Measurements from ENCODE around the gene ARHGAP20. TPM values are rescaled to one million over a fixed set of nuclear protein-coding genes. Genes with fewer than 3 reads are reported as not detected.
A peak's percentile ranks its signal among the peaks of the same experiment; 100 is the strongest.

ARHGAP20 gene
- polyA plus RNA-seq: 1 to 10 TPM in 2 of 4 donors, under 1 TPM in 1, not detected in 1; 0.54 to 1.1 (median 1.0) TPM
- long read RNA-seq, donor 1: 0 reads
- long read RNA-seq, donor 2: 0 reads
- long read RNA-seq, donor 3: 0 reads
- long read RNA-seq, donor 4: 0 reads
- long read RNA-seq, donor 5: 0 reads
- long read RNA-seq, donor 6: 0 reads
- long read RNA-seq, donor 7: 0 reads
- long read RNA-seq, donor 8: 0 reads
- long read RNA-seq, donor 9: 0 reads
- long read RNA-seq, donor 10: 0 reads

DNA sequence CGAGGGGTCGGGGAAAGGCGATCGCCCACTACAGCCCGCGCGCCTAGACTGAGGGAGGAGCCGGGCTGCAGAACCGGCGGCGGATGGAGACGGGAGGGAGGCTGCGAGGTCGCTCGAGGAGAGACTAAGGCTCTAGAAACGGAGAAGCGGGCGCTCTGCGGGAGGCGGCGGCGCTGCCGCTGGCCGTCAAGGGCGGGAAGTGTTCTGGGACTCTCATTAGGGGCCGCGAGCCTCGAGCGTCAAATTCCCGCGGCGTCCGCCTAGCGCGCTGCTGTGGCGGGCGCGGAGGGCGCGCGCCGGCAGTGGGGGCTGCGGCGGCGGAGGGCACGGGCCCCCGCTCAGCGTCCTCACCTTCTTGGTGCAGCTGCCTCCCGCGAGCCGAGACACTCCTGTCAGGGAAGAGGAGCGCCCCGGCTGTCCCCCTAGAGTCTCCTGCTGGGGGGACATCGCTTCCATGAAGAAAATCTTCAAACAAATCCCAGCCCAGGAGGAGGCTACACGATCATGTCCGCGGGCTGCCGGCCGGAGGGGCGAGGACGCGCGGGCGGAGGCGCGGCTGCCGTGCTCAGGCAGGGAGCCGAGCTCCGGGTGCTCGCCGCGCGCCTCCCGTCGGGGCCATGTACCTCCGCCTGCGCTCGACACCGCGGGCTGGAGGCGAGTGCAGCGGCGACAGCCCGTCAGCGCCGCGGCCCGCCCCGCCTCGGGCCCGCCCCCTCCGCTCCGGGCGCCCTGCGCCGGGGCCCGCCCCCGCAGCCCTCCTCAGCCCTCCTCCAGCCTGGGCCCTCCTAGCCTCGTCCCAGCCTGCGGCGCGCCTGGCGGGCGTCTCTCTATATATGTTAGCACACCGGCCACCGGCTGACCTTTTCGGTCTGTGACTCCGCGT lies at the start of gene ARHGAP20:
Gene ARHGAP20 (minus strand): TSS at position 662 of the 883 bp plus-strand sequence. CDS start 206 bp downstream, at position 456.
- DNase-seq (peak; percentile 9 to 76), FAIRE-seq (no peak)
- Histone ChIP-seq H3K9me3 (ENCODE audit: control insufficient read depth in 2 of 2, insufficient read depth in 1 of 2, low read depth in 1 of 2, low read length in 1 of 2) (no peaks in the 10 kb centered on the region), H3K4me3 (ENCODE audit: low read depth in 1 of 3, low read length in 3 of 3) (peak within 1 kb of the TSS; percentile 34 to 55 (median 41)), H3K27me3 (ENCODE audit: control insufficient read depth in 3 of 3, insufficient read depth in 3 of 3, low read length in 3 of 3) (peaks cover 0 to 39% (median 12%) of the 10 kb centered on the region in 3 donors), H3K4me1 (ENCODE audit: control insufficient read depth in 3 of 3, insufficient read depth in 2 of 3, low read depth in 1 of 3, low read length in 2 of 3) (peaks cover 0 to 10% (median 5%) of the 10 kb centered on the region in 3 donors), H3K27ac (ENCODE audit: low read depth in 1 of 3, low read length in 2 of 3) (peak within 1 kb of the TSS in 2 of 3 donors; percentile 24 to 64), H3K36me3 (ENCODE audit: control insufficient read depth in 3 of 3, insufficient read depth in 2 of 3, low read depth in 1 of 3, low read length in 3 of 3) (no peaks in the 10 kb centered on the region)
- 0 to 1% (median 0%) methylated on average over 70 to 109 of the region's 109 CpGs for WGBS, 3 donors

DNA sequence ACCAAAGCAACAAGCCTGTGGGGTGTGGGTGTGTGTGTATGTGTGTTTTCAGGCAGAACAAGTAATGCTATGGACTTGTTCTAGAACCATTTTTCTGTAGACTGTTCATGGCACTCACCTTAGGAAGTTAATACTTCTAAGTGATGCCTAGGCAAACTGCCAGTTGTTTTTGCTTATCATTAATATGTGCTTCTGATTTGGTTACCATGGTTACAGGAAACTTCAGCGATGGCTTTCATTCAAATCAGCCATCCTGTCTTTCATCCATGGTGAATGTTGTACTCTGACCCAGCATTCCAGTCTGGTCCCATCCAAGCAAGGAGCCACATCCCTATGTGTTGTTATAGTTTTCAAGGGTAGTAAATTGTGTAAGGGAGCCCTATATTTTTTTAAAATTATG lies 49.8 kb upstream of the ARHGAP20 start:
- H3K27ac ChIP-seq (ENCODE audit: low read depth in 1 of 3, low read length in 2 of 3): no peak overlapping the region

DNA sequence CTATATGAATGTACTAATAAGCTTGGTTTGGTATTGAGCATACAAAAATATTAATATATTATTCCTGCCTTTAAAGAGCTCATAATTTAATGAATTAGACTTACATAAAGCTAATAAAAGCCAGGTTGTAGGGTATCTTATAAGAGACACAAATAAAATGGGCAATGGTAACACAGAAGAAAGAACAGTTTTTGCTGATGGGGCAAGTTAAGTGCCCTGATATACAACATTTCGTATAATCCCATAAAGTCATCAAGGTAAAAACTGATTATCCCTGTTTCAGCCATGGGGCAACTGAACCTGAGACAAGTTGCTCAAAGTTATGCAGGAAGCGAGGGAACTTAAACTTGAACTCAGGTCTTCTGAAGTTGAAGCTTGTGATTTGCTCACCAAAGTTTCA lies 48.9 kb upstream of the ARHGAP20 start:
- Histone ChIP-seq H3K27me3 (ENCODE audit: control insufficient read depth in 3 of 3, insufficient read depth in 3 of 3, low read length in 3 of 3) (no peaks in the 10 kb centered on the region), H3K27ac (ENCODE audit: low read depth in 1 of 3, low read length in 2 of 3) (no peak overlapping the region), H3K36me3 (ENCODE audit: control insufficient read depth in 3 of 3, insufficient read depth in 2 of 3, low read depth in 1 of 3, low read length in 3 of 3) (no peaks in the 10 kb centered on the region), H3K4me3 (ENCODE audit: low read depth in 1 of 3, low read length in 3 of 3) (no peak overlapping the region), H3K9me3 (ENCODE audit: control insufficient read depth in 2 of 2, insufficient read depth in 1 of 2, low read depth in 1 of 2, low read length in 1 of 2) (no peaks in the 10 kb centered on the region), H3K4me1 (ENCODE audit: control insufficient read depth in 3 of 3, insufficient read depth in 2 of 3, low read depth in 1 of 3, low read length in 2 of 3) (peaks cover 0 to 3% (median 0%) of the 10 kb centered on the region in 3 donors)
- FAIRE-seq (no peak), DNase-seq (no peak)
- 83 to 92% (median 85%) methylated on average over 2 of the region's 2 CpGs for WGBS, 3 donors

More for the DNA sequence above, 49.8 kb upstream of the ARHGAP20 start:
- Histone ChIP-seq H3K4me3 (ENCODE audit: low read depth in 1 of 3, low read length in 3 of 3) (no peak overlapping the region), H3K27me3 (ENCODE audit: control insufficient read depth in 3 of 3, insufficient read depth in 3 of 3, low read length in 3 of 3) (no peaks in the 10 kb centered on the region), H3K4me1 (ENCODE audit: control insufficient read depth in 3 of 3, insufficient read depth in 2 of 3, low read depth in 1 of 3, low read length in 2 of 3) (peaks cover 0 to 3% (median 0%) of the 10 kb centered on the region in 3 donors), H3K9me3 (ENCODE audit: control insufficient read depth in 2 of 2, insufficient read depth in 1 of 2, low read depth in 1 of 2, low read length in 1 of 2) (no peaks in the 10 kb centered on the region), H3K36me3 (ENCODE audit: control insufficient read depth in 3 of 3, insufficient read depth in 2 of 3, low read depth in 1 of 3, low read length in 3 of 3) (no peaks in the 10 kb centered on the region)
- no peak for DNase-seq
- FAIRE-seq: no peak
- WGBS, 3 donors: 14 to 46% (median 37%) methylated on average over 1 of the region's 1 CpG

DNA sequence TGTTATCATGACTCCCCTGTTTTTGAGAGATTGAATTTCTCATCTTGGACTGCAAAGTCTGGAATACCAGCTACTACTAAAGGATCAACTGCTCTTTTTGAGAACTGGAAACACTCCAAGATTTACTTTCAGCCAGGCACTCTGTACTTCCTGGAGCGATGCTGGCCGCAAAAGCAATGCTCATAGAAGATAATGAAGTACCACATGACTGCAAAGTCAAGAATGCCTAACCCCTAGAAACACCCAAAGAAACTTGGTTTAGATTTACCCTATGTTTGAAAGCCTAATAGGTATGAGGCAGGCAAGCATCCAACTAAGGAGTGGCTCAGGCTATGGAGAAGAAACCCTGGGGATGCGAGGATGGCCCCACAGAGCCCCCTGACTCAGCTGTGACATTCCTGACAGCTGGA lies 47.7 kb upstream of the ARHGAP20 start:
- H3K9me3 ChIP-seq (ENCODE audit: control insufficient read depth in 2 of 2, insufficient read depth in 1 of 2, low read depth in 1 of 2, low read length in 1 of 2): no peaks in the 10 kb centered on the region
- H3K4me3 ChIP-seq (ENCODE audit: low read depth in 1 of 3, low read length in 3 of 3): no peak overlapping the region
- H3K4me1 ChIP-seq (ENCODE audit: control insufficient read depth in 3 of 3, insufficient read depth in 2 of 3, low read depth in 1 of 3, low read length in 2 of 3): peaks cover 0 to 3% (median 0%) of the 10 kb centered on the region in 3 donors
- H3K27ac ChIP-seq (ENCODE audit: low read depth in 1 of 3, low read length in 2 of 3): no peak overlapping the region
- H3K36me3 ChIP-seq (ENCODE audit: control insufficient read depth in 3 of 3, insufficient read depth in 2 of 3, low read depth in 1 of 3, low read length in 3 of 3): no peaks in the 10 kb centered on the region
- WGBS, 3 donors: 15 to 24% (median 15%) methylated on average over 3 of the region's 3 CpGs
- no peak for FAIRE-seq
- no peaks in the 10 kb centered on the region for H3K27me3 ChIP-seq (ENCODE audit: control insufficient read depth in 3 of 3, insufficient read depth in 3 of 3, low read length in 3 of 3)
- peak in 1 of 2 donors; percentile 33 for DNase-seq

GRCh38 chr11:110757962-110758755 lies 45.9 kb upstream of the ARHGAP20 start:
- no peak for FAIRE-seq
- Histone ChIP-seq H3K27me3 (ENCODE audit: control insufficient read depth in 3 of 3, insufficient read depth in 3 of 3, low read length in 3 of 3) (no peaks in the 10 kb centered on the region), H3K4me1 (ENCODE audit: control insufficient read depth in 3 of 3, insufficient read depth in 2 of 3, low read depth in 1 of 3, low read length in 2 of 3) (peaks cover 0 to 3% (median 0%) of the 10 kb centered on the region in 3 donors), H3K4me3 (ENCODE audit: low read depth in 1 of 3, low read length in 3 of 3) (no peak overlapping the region), H3K9me3 (ENCODE audit: control insufficient read depth in 2 of 2, insufficient read depth in 1 of 2, low read depth in 1 of 2, low read length in 1 of 2) (no peaks in the 10 kb centered on the region), H3K27ac (ENCODE audit: low read depth in 1 of 3, low read length in 2 of 3) (no peak overlapping the region), H3K36me3 (ENCODE audit: control insufficient read depth in 3 of 3, insufficient read depth in 2 of 3, low read depth in 1 of 3, low read length in 3 of 3) (no peaks in the 10 kb centered on the region)
- 66 to 73% (median 69%) methylated on average over 2 of the region's 2 CpGs for WGBS, 3 donors
- DNase-seq: no peak

GRCh38 chr11:110757066-110757465 lies 44.8 kb upstream of the ARHGAP20 start:
- no peak overlapping the region for H3K4me3 ChIP-seq (ENCODE audit: low read depth in 1 of 3, low read length in 3 of 3)
- H3K9me3 ChIP-seq (ENCODE audit: control insufficient read depth in 2 of 2, insufficient read depth in 1 of 2, low read depth in 1 of 2, low read length in 1 of 2): no peaks in the 10 kb centered on the region
- H3K27me3 ChIP-seq (ENCODE audit: control insufficient read depth in 3 of 3, insufficient read depth in 3 of 3, low read length in 3 of 3): no peaks in the 10 kb centered on the region
- no peaks in the 10 kb centered on the region for H3K36me3 ChIP-seq (ENCODE audit: control insufficient read depth in 3 of 3, insufficient read depth in 2 of 3, low read depth in 1 of 3, low read length in 3 of 3)
- FAIRE-seq (no peak), DNase-seq (no peak)
- H3K27ac ChIP-seq (ENCODE audit: low read depth in 1 of 3, low read length in 2 of 3): no peak overlapping the region
- WGBS, 3 donors: 79 to 82% (median 80%) methylated on average over 5 of the region's 5 CpGs
- peaks cover 0 to 3% (median 0%) of the 10 kb centered on the region in 3 donors for H3K4me1 ChIP-seq (ENCODE audit: control insufficient read depth in 3 of 3, insufficient read depth in 2 of 3, low read depth in 1 of 3, low read length in 2 of 3)

DNA sequence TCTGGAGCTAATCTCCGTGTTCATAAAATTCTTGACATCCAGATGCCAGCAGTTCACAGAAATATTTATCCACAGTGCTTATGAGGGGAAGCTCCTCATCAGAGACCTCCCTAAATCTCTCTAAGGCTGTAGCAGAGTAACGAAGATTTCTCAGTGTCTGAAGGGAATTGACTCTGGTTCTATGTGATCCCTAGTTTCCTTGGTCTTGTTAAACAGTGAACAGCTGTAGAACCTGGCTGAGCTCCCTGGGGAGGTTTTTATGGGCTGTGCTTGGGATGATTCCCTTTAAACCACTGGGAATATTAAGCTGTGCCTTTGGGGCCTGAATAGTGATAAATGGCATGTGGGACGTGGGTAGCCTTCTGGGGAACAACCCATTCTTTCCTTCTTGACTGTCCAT lies 43.7 kb upstream of the ARHGAP20 start:
- 51 to 66% (median 59%) methylated on average over 3 of the region's 3 CpGs for WGBS, 3 donors
- Histone ChIP-seq H3K27ac (ENCODE audit: low read depth in 1 of 3, low read length in 2 of 3) (no peak overlapping the region), H3K4me3 (ENCODE audit: low read depth in 1 of 3, low read length in 3 of 3) (no peak overlapping the region), H3K36me3 (ENCODE audit: control insufficient read depth in 3 of 3, insufficient read depth in 2 of 3, low read depth in 1 of 3, low read length in 3 of 3) (no peaks in the 10 kb centered on the region), H3K4me1 (ENCODE audit: control insufficient read depth in 3 of 3, insufficient read depth in 2 of 3, low read depth in 1 of 3, low read length in 2 of 3) (peaks cover 0 to 3% (median 0%) of the 10 kb centered on the region in 3 donors), H3K27me3 (ENCODE audit: control insufficient read depth in 3 of 3, insufficient read depth in 3 of 3, low read length in 3 of 3) (no peaks in the 10 kb centered on the region), H3K9me3 (ENCODE audit: control insufficient read depth in 2 of 2, insufficient read depth in 1 of 2, low read depth in 1 of 2, low read length in 1 of 2) (no peaks in the 10 kb centered on the region)
- FAIRE-seq (no peak), DNase-seq (no peak)

- FAIRE-seq (no peak), DNase-seq (no peak)
- no peaks in the 10 kb centered on the region for H3K4me1 ChIP-seq (ENCODE audit: control insufficient read depth in 3 of 3, insufficient read depth in 2 of 3, low read depth in 1 of 3, low read length in 2 of 3)
- H3K36me3 ChIP-seq (ENCODE audit: control insufficient read depth in 3 of 3, insufficient read depth in 2 of 3, low read depth in 1 of 3, low read length in 3 of 3): no peaks in the 10 kb centered on the region
- no peak overlapping the region for H3K4me3 ChIP-seq (ENCODE audit: low read depth in 1 of 3, low read length in 3 of 3)
- no peaks in the 10 kb centered on the region for H3K27me3 ChIP-seq (ENCODE audit: control insufficient read depth in 3 of 3, insufficient read depth in 3 of 3, low read length in 3 of 3)
- H3K27ac ChIP-seq (ENCODE audit: low read depth in 1 of 3, low read length in 2 of 3): no peak overlapping the region
- no peaks in the 10 kb centered on the region for H3K9me3 ChIP-seq (ENCODE audit: control insufficient read depth in 2 of 2, insufficient read depth in 1 of 2, low read depth in 1 of 2, low read length in 1 of 2)
These were observed 40.7 kb upstream of the ARHGAP20 start for GRCh38 chr11:110752890-110753289.
